ENCODE data around the gene SPOPL. TPM values are rescaled to one million over a fixed set of nuclear protein-coding genes. Genes with fewer than 3 reads are reported as not detected.

Gene SPOPL
- total RNA-seq, 4 donors from 2014 or later, result 25.4 to 1,178 (median 36.7) TPM

- H3K27me3 ChIP-seq, result no peaks in the 10 kb centered on the region
- in situ Hi-C loops (cut with MboI; ENCODE audit: low pct_ligation_motif_present in 1 of 4, low pct_unique_long_range_greater_than_20kb in 1 of 4, low sequenced_read_pairs in 3 of 4), result no loop called here
Measured at GRCh38 chr2:138600732-138601457, 99.3 kb downstream of the SPOPL start.

GRCh38 chr2:138601458-138602165 is 100.0 kb downstream of the SPOPL start:
- no peaks in the 10 kb centered on the region for H3K9me3 ChIP-seq
- no peak for DNase-seq
- no peaks in the 10 kb centered on the region for H3K36me3 ChIP-seq
- in situ Hi-C loops (cut with MboI; ENCODE audit: low pct_ligation_motif_present in 1 of 4, low pct_unique_long_range_greater_than_20kb in 1 of 4, low sequenced_read_pairs in 3 of 4), result no loop called here
- TF ChIP-seq POLR2AphosphoS5 (IDR thresholded peaks at IDR 0.05) (no peak), EP300 (IDR thresholded peaks at IDR 0.05; ENCODE audit: low read depth) (no peak)
- no peak overlapping the region for H3K27ac ChIP-seq
- no peaks in the 10 kb centered on the region for H3K4me1 ChIP-seq
- WGBS, 2 donors (ENCODE audit: low coverage in 1 of 2), result 63 to 82% methylated on average over 2 of the region's 2 CpGs
- H3K4me3 ChIP-seq, result no peak overlapping the region
- intact Hi-C loops (cut with DNase I; ENCODE audit: low total_unique reads), result no loop called here
- no peaks in the 10 kb centered on the region for H3K27me3 ChIP-seq

More at GRCh38 chr2:138600732-138601457, 99.3 kb downstream of the SPOPL start:
- Histone ChIP-seq H3K9me3 (no peaks in the 10 kb centered on the region), H3K27ac (no peak overlapping the region), H3K4me1 (no peaks in the 10 kb centered on the region), H3K4me3 (no peak overlapping the region), H3K36me3 (no peaks in the 10 kb centered on the region)
- DNase-seq, result no peak
- WGBS, 2 donors (ENCODE audit: low coverage in 1 of 2), result 96 to 100% methylated on average over 2 to 3 of the region's 3 CpGs
- intact Hi-C loops (cut with DNase I; ENCODE audit: low total_unique reads), result no loop called here
- TF ChIP-seq EP300 (IDR thresholded peaks at IDR 0.05; ENCODE audit: low read depth) (no peak), POLR2AphosphoS5 (IDR thresholded peaks at IDR 0.05) (no peak), CTCF (IDR thresholded peaks at IDR 0.05) (no peak), POLR2A (IDR thresholded peaks at IDR 0.05) (no peak)

GRCh38 chr2:138602166-138602460 is 100.5 kb downstream of the SPOPL start:
- intact Hi-C loops (cut with DNase I; ENCODE audit: low total_unique reads) (no loop called here), in situ Hi-C loops (cut with MboI; ENCODE audit: low pct_ligation_motif_present in 1 of 4, low pct_unique_long_range_greater_than_20kb in 1 of 4, low sequenced_read_pairs in 3 of 4) (no loop called here)
- no peaks in the 10 kb centered on the region for H3K9me3 ChIP-seq
- 92% methylated on average over 1 of the region's 1 CpG; no CpG with 5 or more reads in 1 of the 2 donors for WGBS, 2 donors (ENCODE audit: low coverage in 1 of 2)
- no peak overlapping the region for H3K27ac ChIP-seq
- H3K4me3 ChIP-seq, result no peak overlapping the region
- no peaks in the 10 kb centered on the region for H3K36me3 ChIP-seq
- DNase-seq, result no peak
- no peak for TF ChIP-seq POLR2A (IDR thresholded peaks at IDR 0.05)
- TF ChIP-seq CTCF (IDR thresholded peaks at IDR 0.05), result no peak
- TF ChIP-seq POLR2AphosphoS5 (IDR thresholded peaks at IDR 0.05), result no peak
- no peak for TF ChIP-seq EP300 (IDR thresholded peaks at IDR 0.05; ENCODE audit: low read depth)
- H3K27me3 ChIP-seq, result no peaks in the 10 kb centered on the region
- no peaks in the 10 kb centered on the region for H3K4me1 ChIP-seq

DNA sequence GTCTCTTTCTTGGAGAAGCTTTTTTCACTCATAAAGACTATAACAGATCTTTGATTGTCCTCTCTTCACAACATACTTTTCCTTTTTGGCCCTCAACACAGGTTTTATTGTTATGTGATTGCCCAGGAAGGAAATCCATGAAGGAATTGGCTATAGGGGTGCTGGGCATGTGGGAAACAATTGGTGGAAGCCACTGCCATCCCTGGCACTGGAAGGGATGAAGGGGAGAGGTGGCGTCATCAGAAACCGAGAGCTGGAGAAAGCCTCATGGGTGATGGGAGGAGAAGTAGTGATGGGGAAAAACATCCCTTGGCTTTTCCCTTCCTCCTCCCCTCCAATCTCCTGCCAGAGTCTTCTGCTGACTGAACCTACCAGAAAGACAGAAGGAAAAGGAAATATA is 106.2 kb downstream of the SPOPL start:
- in situ Hi-C loops (cut with MboI; ENCODE audit: low pct_ligation_motif_present in 1 of 4, low pct_unique_long_range_greater_than_20kb in 1 of 4, low sequenced_read_pairs in 3 of 4) (no loop called here), intact Hi-C loops (cut with DNase I; ENCODE audit: low total_unique reads) (no loop called here)
- Histone ChIP-seq H3K9me3 (no peaks in the 10 kb centered on the region), H3K4me1 (no peaks in the 10 kb centered on the region), H3K27ac (no peak overlapping the region), H3K4me3 (no peak overlapping the region), H3K27me3 (no peaks in the 10 kb centered on the region), H3K36me3 (no peaks in the 10 kb centered on the region)
- DNase-seq, result no peak
- TF ChIP-seq CTCF (IDR thresholded peaks at IDR 0.05) (no peak), POLR2AphosphoS5 (IDR thresholded peaks at IDR 0.05) (no peak), EP300 (IDR thresholded peaks at IDR 0.05; ENCODE audit: low read depth) (no peak), POLR2A (IDR thresholded peaks at IDR 0.05) (no peak)
- WGBS, 2 donors (ENCODE audit: low coverage in 1 of 2), result 91 to 100% methylated on average over 2 of the region's 2 CpGs

Measured in transverse colon (tissue), 4 donors.